ENCODE data around the gene CCNE1.
"Not testable (repeated sequence)": the region's sequence is repeated elsewhere in the genome, so short reads cannot be mapped to it uniquely, and the experiment has no call there.

Gene CCNE1

GRCh38 chr19:29789007-29789406, 22.8 kb upstream of the CCNE1 start:
- no peak for DNase-seq

GRCh38 chr19:29793116-29793727, 18.6 kb upstream of the CCNE1 start:
- no peak for DNase-seq

GRCh38 chr19:29794490-29794889, 17.3 kb upstream of the CCNE1 start:
- DNase-seq: not testable (repeated sequence)

- DNase-seq: no peak
Observed at GRCh38 chr19:29795461-29796172, 16.2 kb upstream of the CCNE1 start.

GRCh38 chr19:29796173-29796573, 15.6 kb upstream of the CCNE1 start:
- DNase-seq: no peak

- DNase-seq: no peak
Observed at GRCh38 chr19:29798774-29799497, 12.9 kb upstream of the CCNE1 start.

- no peak for DNase-seq
Observed at GRCh38 chr19:29800100-29800825, 11.5 kb upstream of the CCNE1 start.

GRCh38 chr19:29803951-29804350, 7.8 kb upstream of the CCNE1 start:
- not testable (repeated sequence) for DNase-seq

GRCh38 chr19:29804493-29804892, 7.3 kb upstream of the CCNE1 start:
- no peak for DNase-seq

- DNase-seq: no peak
Observed at GRCh38 chr19:29805031-29805965, 6.5 kb upstream of the CCNE1 start.

GRCh38 chr19:29806098-29806866, 5.5 kb upstream of the CCNE1 start:
- DNase-seq: no peak

- no peak for DNase-seq
Observed at GRCh38 chr19:29807178-29807577, 4.6 kb upstream of the CCNE1 start.

- DNase-seq: no peak
Observed at GRCh38 chr19:29807870-29808405, 3.9 kb upstream of the CCNE1 start.

GRCh38 chr19:29809795-29810503, 1.8 kb upstream of the CCNE1 start:
- DNase-seq: no peak

- DNase-seq: no peak
Observed at GRCh38 chr19:29810504-29810871, 1.3 kb upstream of the CCNE1 start.

GRCh38 chr19:29812080-29812880, 489 bp downstream of the CCNE1 start:
- DNase-seq: no peak

GRCh38 chr19:29812881-29813275, 1.1 kb downstream of the CCNE1 start:
- DNase-seq: no peak

- no peak for DNase-seq
Observed at GRCh38 chr19:29813642-29814041, 1.9 kb downstream of the CCNE1 start.

GRCh38 chr19:29815231-29815630, 3.4 kb downstream of the CCNE1 start:
- DNase-seq: no peak

- DNase-seq: no peak
Observed at GRCh38 chr19:29817316-29817715, 5.5 kb downstream of the CCNE1 start.

All from CD4-positive, alpha-beta T cell treated with Interferon gamma for 1 hour (primary cell).